GM18867 (cell line): Measurements from ENCODE around the gene GIPR.
A peak's percentile ranks its signal among the peaks of the same experiment; 100 is the strongest.
"Not testable (repeated sequence)": the region's sequence is repeated elsewhere in the genome, so short reads cannot be mapped to it uniquely, and the experiment has no call there.

ENCODE experiments used
- ATAC-seq: cut with Tn5 transposase; IDR thresholded peaks from one replicate; pipeline ENCODE4 v1.9.1; 2021; ENCODE audit warnings: mild to moderate bottlenecking, moderate library complexity; ENCODE audit not compliant: unreplicated experiment

Gene GIPR

DNA sequence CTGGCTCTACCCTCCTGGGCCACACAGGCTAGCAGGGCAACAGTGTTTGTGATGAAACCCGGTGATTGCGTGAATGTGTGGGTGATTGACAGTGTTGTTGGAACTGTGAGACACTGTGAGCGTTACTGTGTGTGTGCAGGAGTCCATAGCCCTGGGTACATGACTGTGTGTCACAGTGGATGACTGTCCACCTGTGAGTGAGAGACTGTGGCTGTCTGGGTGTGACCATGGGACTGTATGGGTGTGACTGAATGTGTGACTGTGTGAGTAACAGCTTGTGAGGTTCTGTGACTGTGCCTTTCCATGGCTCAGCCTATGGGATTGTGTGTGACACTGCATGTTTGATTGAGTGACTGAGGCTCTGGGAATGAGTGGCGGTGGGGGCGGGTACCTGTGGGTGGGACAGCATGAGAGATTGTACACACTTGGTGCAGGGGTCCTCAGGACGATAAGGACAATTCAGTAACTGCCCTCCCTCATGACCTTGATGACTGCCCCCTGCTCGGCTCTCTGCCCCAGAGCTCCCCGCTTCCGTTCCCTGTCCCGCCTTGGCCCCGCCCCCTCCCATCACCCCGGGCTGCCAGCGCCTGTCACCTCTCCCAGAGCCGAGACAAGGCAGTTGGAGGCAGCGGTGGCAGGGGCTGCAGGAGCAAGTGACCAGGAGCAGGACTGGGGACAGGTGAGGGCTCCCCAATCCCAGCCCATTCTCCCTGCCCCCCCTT lies at the start of gene GIPR:
Gene GIPR (plus strand): TSS at position 602 of the 722 bp plus-strand sequence. CDS start 1,300 bp downstream, outside the sequence.
- ATAC-seq: no peak

DNA sequence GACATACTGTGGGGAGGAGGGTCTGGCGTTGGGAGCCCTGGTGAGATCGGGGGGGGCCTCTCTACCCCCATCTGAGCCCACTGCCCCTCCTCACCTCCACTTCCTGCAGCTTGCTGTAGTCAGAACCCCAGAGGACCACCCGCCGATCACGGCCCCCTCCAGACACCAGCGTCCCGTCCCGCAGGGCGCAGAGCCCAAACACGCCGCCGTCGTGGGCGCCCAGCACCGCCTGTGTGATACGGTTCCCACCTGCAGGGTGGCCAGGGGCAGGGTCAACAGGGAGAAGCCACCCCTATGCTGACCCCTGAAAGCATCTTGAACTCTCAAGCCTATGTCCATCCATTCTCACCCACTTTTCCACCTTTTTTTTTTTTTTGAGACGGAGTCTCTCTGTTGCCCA lies 46.6 kb upstream of the GIPR start:
- ATAC-seq: no peak

- ATAC-seq: no peak
These were observed 46.0 kb upstream of the GIPR start for GRCh38 chr19:45621976-45622503.

DNA sequence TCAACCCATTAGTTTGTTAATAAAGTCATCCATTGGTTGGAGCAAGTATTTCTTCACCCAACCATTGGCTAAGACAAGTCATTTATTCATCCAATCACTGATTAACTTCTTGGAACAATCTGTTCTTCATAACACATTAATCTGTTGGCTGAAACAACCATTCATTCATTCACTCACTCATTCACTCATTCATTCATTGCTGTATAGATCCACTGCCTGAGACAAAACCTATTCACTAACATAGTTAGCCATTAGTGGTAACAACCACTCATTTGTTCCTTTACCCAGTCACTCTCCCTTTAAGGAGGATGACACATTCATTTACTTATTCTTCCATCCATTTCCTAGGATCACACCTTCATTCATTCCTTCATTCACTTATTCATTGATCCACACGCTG lies 44.0 kb upstream of the GIPR start:
- ATAC-seq: no peak

DNA sequence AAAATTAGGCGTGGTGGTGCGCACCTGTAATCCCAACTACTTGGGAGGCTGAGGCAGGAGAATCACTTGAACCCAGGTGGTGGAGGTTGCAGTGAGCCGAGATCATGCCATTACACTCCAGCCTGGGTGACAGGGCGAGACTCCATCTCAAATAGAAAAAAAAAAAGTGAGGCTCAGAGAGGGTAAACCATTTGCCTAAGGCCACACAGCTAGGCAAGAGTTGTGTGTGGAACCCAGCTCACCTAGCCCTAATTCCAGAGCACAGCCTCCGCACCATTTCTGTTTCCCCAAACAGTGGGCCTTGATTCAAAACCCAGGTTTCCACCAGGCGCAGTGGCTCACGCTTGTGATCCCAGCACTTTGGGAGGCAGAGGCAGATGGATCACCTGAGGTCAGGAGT lies 39.8 kb upstream of the GIPR start:
- ATAC-seq: not testable (repeated sequence)

DNA sequence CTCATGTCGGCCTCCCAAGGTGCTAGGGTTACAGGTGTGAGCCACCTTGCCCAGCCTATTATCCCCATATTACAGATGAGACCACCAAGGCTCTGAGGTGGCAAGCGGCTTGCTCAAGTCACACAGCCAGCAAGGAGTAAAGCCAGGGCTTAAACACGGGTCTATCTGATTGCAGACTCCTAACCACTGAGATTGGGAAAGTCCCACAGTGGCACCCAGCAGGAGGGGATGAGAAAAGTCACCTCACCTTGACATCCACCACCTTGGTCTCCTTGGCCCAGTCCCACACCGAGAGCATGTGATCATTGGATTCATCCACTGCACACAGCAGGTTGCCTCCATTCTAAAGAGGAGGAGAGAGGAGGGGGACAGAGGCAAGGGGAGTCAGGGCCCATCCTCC lies 38.3 kb upstream of the GIPR start:
- no peak for ATAC-seq

DNA sequence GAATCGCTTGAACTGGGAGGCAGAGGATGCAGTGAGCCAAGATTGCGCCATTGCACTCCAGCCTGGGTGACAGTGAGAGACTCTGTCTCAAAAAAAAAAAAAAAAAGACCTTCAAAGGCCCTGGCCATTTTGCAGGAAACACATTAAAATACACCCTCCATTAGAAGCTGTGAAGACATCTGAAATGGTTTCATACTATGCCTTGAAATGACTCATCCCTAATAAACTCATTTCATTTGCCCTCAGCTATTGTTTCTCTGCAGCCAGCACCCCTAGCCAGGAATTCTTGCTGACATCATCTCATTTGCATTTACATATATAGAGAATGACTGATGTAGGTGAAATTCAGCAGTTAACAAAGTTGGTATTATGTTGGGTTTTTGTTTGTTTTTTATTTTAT lies 37.6 kb upstream of the GIPR start:
- ATAC-seq: no peak

DNA sequence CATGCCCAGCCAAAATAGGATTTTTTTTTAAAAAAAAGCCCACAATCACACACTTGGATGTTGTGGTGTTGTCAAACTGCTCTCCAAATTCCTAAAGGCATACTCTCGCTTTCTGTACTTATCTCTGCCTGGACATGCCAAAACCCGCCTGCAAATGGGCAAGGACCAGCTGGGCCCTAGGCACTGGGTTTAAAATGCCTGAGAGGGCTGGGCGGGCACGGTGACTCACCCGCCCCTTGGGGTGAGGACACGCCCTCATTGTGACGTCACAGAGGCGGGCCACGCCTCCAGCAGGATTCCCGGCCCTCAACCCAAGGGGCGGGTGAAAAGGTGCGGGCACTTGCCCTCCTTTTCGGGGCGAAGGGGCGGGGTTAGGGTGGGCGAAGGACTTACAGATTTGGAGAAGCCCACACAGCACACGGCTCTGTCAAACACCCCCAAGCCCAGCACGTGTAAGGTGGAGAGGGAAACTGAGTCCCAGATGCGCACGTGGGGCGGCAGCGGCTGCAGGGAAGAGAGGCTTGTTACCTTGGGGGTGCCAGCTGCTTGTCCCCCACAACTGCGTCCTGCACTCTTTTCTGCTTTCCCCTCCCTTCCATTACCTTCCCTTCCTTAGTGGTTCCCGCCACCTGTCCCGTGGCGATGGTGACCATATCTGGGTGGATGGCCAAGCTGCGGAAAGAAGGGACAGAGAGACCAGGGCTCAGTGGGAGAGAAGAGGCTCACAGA lies 35.4 kb upstream of the GIPR start:
- no peak for ATAC-seq

DNA sequence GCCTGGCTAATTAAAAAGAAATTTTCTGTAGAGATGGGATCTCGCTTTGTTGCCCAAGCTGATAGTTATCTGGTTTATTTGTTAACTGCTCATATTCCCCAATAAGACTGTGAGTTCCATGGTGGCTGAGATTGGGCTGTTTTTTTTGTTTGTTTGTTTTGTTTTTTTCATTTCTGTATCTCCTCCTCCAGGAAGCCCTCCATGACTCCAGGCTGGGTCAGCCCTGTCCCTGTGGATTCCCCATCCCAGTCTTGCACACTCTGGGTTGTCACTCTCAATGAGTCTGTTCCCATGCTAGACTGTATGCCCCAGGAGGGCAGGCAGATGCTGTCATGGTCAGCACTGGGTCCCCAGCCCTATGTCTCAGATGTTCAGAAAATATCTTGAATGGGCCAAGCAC lies 31.7 kb upstream of the GIPR start:
- ATAC-seq: no peak

DNA sequence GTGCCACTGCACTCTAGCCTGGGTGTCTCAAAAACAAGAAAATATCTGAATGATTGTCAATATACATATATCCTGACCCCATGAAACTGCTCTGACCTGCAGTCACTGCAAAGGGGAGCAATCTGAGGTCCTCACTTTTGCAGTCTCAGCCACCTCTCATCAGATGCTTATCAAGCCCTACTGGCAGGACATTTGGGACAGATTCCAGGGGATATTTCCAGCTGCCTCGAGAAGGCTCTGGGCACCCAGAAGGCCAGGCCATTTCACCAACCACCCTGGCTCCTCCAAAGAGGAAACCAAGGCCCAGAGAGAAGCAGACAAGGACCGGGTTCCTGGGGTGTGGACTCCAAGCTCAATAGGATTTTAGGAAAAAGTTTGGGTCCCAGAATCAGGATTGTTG lies 31.1 kb upstream of the GIPR start:
- no peak for ATAC-seq

- no peak for ATAC-seq
These were observed 29.9 kb upstream of the GIPR start for GRCh38 chr19:45637890-45638667.

GRCh38 chr19:45638930-45639729 lies 28.9 kb upstream of the GIPR start, which contains the start of gene EML2:
Gene EML2, minus strand, starts transcription at chr19:45639397. Its CDS starts 21 bp downstream, at chr19:45639376.
- ATAC-seq: no peak

DNA sequence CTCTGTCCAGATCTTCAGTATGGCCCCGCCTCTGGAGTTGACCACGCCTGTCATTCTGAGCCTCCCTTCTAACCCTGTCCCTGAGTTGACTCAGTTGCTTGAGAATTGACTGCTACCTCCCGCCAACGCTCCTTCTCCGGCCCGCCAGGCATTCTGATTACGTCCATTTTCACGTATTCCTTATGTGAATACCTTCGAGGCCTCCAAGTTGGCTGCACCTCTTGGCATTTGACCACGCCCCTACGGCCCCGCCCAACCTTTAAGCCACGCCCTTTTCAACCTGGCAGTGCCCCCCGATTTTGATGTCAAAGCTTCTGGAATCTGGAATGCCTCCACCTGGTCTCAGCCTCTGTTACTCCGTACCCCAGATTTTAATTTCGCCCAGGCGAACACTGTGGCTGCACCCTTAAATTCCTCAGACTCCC lies 27.2 kb upstream of the GIPR start:
- ATAC-seq: no peak

DNA sequence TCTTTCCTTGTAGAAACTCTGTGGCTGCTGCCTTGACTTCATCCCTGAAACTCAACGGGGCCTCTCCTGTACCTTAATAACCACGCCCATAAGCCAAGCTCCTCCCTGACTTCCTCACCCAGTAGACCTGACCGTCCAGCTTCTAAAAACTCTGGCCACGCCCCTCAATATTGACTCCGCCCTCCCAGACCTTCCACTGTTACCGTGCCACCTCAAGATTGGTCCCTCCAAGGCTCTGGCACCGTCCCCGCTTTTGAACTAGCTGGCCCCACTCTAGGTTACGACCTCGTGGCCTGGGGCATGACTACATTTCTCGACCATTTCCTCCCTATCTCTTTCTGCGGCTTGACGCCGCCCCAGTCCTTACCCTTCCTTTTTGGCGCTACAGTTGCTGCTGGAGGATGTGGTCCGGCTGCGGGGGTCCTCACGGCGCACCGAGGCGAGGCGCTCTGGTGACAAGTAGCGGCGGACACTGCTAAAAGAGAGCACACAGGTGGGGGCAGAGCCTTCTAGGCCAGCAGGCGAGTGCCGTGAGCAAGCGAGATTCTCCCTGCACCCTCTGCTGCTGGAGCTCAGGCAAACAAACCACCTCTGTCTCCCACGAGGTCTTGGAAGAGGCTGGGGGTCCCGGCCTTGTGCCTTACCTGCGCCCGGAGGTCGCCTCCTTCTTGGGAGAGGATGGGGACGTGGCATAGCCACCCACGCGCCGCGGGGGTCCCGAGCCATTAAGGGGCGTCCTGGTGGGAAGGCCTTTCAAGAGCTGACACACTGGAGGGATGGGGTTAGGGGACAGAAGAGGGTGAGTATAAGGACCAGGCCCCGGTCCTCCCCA lies 26.5 kb upstream of the GIPR start:
- peak; percentile 39 for ATAC-seq

- peak; percentile 25 for ATAC-seq
These were observed 24.7 kb upstream of the GIPR start for GRCh38 chr19:45643024-45643926.

GRCh38 chr19:45643927-45644771 lies 23.9 kb upstream of the GIPR start:
- no peak for ATAC-seq

GRCh38 chr19:45645068-45645630 lies 22.9 kb upstream of the GIPR start:
- ATAC-seq: no peak
